GM13976 (cell line): Measurements from ENCODE around the gene FHOD3.
"Not testable (repeated sequence)": the region's sequence is repeated elsewhere in the genome, so short reads cannot be mapped to it uniquely, and the experiment has no call there.

Source experiments
- DNase-seq: peaks from one replicate; pipeline ENCODE4 v3.0.0; 2012; ENCODE audit warnings: low spot score
- CTCF ChIP-seq: IDR thresholded peaks from 2 replicates; pipeline ENCODE4 v1.5.1; 2012; ENCODE audit warnings: borderline replicate concordance, mild to moderate bottlenecking; ENCODE audit not compliant: insufficient read depth; ENCODE audit errors: extremely low read depth, missing control alignments, control extremely low read depth
- in situ Hi-C: fragments of 300-500 bp; cut with MboI; formaldehyde crosslinking; loops from one replicate; pipeline ENCODE4 v1.12.0; 2022; ENCODE audit warnings: low sequenced_read_pairs, mixed read lengths, inconsistent platforms; ENCODE audit not compliant: unreplicated experiment

The FHOD3 gene

GRCh38 chr18:36460324-36460850 lies 162.9 kb downstream of the FHOD3 start:
- TF ChIP-seq CTCF = no peak
- in situ Hi-C loops = no loop called here
- no peak for DNase-seq

GRCh38 chr18:36460854-36461253 lies 163.3 kb downstream of the FHOD3 start:
- in situ Hi-C loops = no loop called here
- no peak for DNase-seq
- TF ChIP-seq CTCF = no peak

GRCh38 chr18:36461551-36461987 lies 164.1 kb downstream of the FHOD3 start:
- in situ Hi-C loops = no loop called here
- no peak for TF ChIP-seq CTCF
- no peak for DNase-seq

GRCh38 chr18:36463516-36463915 lies 166.0 kb downstream of the FHOD3 start:
- in situ Hi-C loops, DNase-seq: not testable (repeated sequence)

- in situ Hi-C loops = no loop called here
- no peak for TF ChIP-seq CTCF
- no peak for DNase-seq
Measured at GRCh38 chr18:36464126-36464651, 166.7 kb downstream of the FHOD3 start.

GRCh38 chr18:36465276-36465675 lies 167.8 kb downstream of the FHOD3 start:
- DNase-seq = no peak
- in situ Hi-C loops = no loop called here
- TF ChIP-seq CTCF = no peak

- TF ChIP-seq CTCF = no peak
- in situ Hi-C loops = no loop called here
Measured at GRCh38 chr18:36465970-36466369, 168.5 kb downstream of the FHOD3 start.

More at GRCh38 chr18:36465970-36466369, 168.5 kb downstream of the FHOD3 start:
- DNase-seq = no peak
